Left ventricle myocardium inferior (tissue), 1 donor: ENCODE results near the gene PPIA. TPM values are rescaled to one million over a fixed set of nuclear protein-coding genes. Genes with fewer than 3 reads are reported as not detected.
"Not testable (repeated sequence)": the region's sequence is repeated elsewhere in the genome, so short reads cannot be mapped to it uniquely, and the experiment has no call there.

Source experiments
- DNase-seq: peaks from one replicate; pipeline ENCODE4 v3.0.0-alpha.2; 2020
- H3K27ac ChIP-seq: fragments of 200-600 bp; replicated peaks from 2 replicates; pipeline ENCODE4 v1.8.0; 2021
- H3K27me3 ChIP-seq: fragments of 200-600 bp; 2 replicates; pipeline ENCODE4 v1.8.0; 2021; ENCODE audit warnings: low read depth
- H3K36me3 ChIP-seq: fragments of 200-600 bp; 2 replicates; pipeline ENCODE4 v1.8.0; 2021
- H3K4me1 ChIP-seq: fragments of 200-600 bp; 2 replicates; pipeline ENCODE4 v1.8.0; 2021
- H3K4me3 ChIP-seq: fragments of 200-600 bp; 2 replicates; pipeline ENCODE4 v1.8.0; 2021; ENCODE audit warnings: mild to moderate bottlenecking, moderate library complexity
- H3K9me3 ChIP-seq: fragments of 200-600 bp; replicated peaks from 2 replicates; pipeline ENCODE4 v1.8.0; 2021
- intact Hi-C: fragments of 100-400 bp; cut with micrococcal nuclease; formaldehyde crosslinking; loops from one replicate; pipeline ENCODE4 v1.11.0; 2022
- total RNA-seq: library from RNA; stranded (reverse); fragmentation: NEBNext Ultra II Directional; extraction: Animal tissue kit (Norgen Biotek cat#: 25700); gene quantifications from one replicate; pipeline ENCODE4 v1.2.1, GENCODE V29; 2021
- TF ChIP-seq, protein P1 (sequence below): fragments of 200-600 bp; IDR thresholded peaks from 2 replicates; pipeline ENCODE4 v1.8.0; 2021; ENCODE audit warnings: antibody characterized with exemption, mild to moderate bottlenecking, borderline replicate concordance
- donor health status: DM: no; HTN: yes; CAD: no; lungs with severe emphysema.

The PPIA gene
- total RNA-seq, 1 donor from 2014 or later, result 470 TPM

DNA sequence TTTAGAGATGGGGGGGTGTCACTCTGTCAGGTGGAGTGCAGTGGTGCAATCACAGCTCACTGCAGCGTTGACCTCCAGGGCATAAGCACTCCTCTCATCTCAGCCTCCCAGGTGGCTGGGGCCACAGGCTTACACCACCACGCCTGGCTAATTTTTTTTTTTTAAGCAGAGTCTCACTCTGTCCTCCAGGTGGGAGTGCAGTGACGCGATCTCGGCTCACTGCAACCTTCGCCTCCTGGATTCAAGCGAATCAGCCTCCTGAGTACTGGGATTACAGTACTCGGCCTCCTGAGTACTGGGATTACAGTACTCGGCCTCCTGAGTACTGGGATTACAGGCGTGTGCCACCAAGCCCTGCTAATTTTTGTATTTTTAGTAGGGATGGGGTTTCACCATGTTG is 23.6 kb upstream of the PPIA start:
- Histone ChIP-seq H3K27me3 (no peaks in the 10 kb centered on the region), H3K36me3 (no peaks in the 10 kb centered on the region), H3K4me1 (peaks cover 31% of the 10 kb centered on the region), H3K9me3 (no peaks in the 10 kb centered on the region), H3K27ac (no peak overlapping the region), H3K4me3 (no peak overlapping the region)
- intact Hi-C loops, result no loop called here
- TF ChIP-seq, protein P1, sequence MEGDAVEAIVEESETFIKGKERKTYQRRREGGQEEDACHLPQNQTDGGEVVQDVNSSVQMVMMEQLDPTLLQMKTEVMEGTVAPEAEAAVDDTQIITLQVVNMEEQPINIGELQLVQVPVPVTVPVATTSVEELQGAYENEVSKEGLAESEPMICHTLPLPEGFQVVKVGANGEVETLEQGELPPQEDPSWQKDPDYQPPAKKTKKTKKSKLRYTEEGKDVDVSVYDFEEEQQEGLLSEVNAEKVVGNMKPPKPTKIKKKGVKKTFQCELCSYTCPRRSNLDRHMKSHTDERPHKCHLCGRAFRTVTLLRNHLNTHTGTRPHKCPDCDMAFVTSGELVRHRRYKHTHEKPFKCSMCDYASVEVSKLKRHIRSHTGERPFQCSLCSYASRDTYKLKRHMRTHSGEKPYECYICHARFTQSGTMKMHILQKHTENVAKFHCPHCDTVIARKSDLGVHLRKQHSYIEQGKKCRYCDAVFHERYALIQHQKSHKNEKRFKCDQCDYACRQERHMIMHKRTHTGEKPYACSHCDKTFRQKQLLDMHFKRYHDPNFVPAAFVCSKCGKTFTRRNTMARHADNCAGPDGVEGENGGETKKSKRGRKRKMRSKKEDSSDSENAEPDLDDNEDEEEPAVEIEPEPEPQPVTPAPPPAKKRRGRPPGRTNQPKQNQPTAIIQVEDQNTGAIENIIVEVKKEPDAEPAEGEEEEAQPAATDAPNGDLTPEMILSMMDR, result no peak
- no peak for DNase-seq

DNA sequence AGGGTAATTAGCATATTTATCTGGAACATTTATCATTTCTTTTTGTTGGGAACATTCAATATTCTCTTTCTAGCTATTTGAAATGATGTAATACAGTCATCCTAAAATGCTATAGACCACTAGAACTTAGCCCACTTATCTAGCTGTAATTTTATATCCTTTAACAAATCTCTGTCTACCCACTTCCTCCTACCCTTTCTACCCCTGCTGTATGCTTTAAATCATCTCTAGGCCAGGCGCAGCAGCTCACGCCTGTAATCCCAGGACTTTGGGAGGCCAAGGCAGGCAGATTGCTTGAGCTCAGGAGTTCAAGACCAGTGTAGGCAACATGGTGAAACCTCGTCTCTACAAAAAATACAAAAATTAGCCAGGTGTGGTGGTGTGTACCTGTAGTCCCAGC is 22.0 kb upstream of the PPIA start:
- H3K36me3 ChIP-seq, DNase-seq, intact Hi-C loops, H3K27ac ChIP-seq, H3K27me3 ChIP-seq, H3K9me3 ChIP-seq, H3K4me3 ChIP-seq: not testable (repeated sequence)
- H3K4me1 ChIP-seq, result peaks cover 15% of the 10 kb centered on the region

DNA sequence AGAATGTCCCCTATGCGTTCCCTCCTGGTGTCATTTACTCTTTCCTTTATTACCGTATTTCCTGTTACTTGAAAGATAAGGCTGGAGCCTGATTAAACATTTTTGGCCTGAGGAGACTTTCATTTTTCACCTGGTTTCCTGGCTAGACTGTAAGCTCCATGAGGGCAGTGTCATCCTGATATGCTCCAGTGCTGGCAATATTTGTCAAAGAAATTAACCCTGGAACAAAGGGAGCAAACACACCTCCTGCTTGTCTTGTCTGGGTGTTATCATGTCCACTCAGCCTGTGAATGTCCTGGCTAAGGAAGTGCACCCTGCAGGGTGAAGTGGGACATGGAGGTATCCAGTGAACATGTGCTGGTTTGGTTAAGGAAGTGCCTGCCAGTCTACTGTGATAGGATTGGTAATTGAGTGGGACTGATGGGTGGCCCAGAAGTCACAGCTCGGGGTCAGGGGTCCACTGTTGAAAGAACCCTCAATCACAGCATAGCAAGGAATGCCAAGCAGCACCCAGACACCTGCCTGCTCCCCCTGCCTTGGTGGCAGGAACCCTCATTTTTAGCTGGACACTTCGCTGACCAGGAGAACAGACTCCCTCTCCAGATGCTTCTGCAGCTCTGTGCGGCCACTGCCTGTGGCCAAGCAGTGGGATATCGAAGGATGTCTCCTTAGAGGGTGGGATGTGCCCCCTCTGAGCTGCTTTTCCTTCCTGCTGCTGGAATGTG is 20.9 kb upstream of the PPIA start:
- TF ChIP-seq, protein P1, result no peak
- H3K36me3 ChIP-seq, result no peaks in the 10 kb centered on the region
- H3K4me1 ChIP-seq, result peaks cover 5% of the 10 kb centered on the region
- DNase-seq, result no peak
- no peaks in the 10 kb centered on the region for H3K9me3 ChIP-seq
- no peak overlapping the region for H3K27ac ChIP-seq
- no peaks in the 10 kb centered on the region for H3K27me3 ChIP-seq
- intact Hi-C loops, result no loop called here
- no peak overlapping the region for H3K4me3 ChIP-seq

DNA sequence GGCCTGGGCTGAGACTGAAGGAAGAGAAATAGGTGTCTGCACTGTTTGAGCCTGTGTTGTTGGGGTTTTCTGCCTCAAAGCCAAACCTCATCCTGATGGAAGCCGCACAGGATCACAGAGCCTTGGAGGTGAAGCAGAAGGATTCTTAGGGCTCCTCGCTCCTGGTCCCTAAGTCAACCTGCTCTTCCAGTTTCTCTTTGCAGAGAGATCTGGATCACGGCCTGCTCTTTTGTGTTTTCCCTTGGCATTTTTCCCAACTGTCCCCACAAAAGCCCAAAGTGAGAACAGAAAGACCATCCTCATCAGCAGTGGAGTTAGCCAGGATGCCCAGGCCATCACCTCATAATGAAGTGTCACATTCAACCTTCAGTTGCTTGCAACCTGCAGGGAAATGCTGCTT is 20.3 kb upstream of the PPIA start:
- no peak for DNase-seq
- Histone ChIP-seq H3K27me3 (no peaks in the 10 kb centered on the region), H3K9me3 (no peaks in the 10 kb centered on the region), H3K36me3 (no peaks in the 10 kb centered on the region), H3K27ac (no peak overlapping the region), H3K4me1 (no peaks in the 10 kb centered on the region), H3K4me3 (no peak overlapping the region)
- TF ChIP-seq, protein P1, result no peak
- intact Hi-C loops, result no loop called here

DNA sequence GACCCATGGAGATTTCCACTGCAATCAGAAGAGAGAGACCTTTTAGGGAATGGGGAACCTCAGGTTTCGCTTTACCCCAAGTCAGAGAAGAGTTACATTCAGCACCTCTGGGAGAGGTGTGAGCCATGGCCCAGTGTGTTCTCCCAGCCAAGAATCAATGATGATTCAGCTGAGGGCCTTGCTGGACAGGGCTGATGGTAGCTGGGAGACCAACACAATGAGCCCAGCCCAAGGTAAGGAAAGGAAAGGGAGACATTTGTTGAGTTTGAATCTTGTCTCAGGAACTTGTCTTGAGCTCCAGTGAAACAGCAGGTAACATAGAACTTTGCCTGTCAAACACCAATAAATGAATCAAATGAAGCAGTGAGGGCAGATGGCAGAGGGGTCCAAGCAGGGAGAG is 14.0 kb upstream of the PPIA start:
- DNase-seq, result no peak

DNA sequence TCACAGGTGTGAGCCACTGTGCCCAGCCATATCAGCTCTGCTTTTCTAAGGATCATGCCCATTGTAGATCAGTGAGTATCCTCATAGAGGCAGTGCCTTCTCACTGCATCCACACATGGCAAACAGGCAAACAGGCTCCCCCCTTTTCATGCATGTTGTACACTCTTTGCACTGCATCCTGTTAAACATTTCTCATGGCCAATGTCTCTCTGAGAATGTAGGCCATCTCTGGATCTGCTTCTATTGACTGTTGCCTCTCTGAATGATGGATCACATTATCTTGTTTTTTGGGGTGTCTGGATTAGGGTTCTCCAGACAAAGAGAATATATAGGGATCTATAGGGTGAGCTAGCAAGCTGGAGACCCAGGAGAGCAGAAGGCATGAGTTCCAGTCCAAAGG is 13.1 kb upstream of the PPIA start:
- Histone ChIP-seq H3K4me1 (no peaks in the 10 kb centered on the region), H3K27me3 (no peaks in the 10 kb centered on the region), H3K4me3 (no peak overlapping the region), H3K27ac (no peak overlapping the region), H3K36me3 (no peaks in the 10 kb centered on the region), H3K9me3 (peaks cover 14% of the 10 kb centered on the region)
- intact Hi-C loops, result no loop called here
- DNase-seq, result no peak
- TF ChIP-seq, protein P1, result no peak

More for the DNA sequence above, 14.0 kb upstream of the PPIA start:
- H3K4me3 ChIP-seq, result no peak overlapping the region
- peaks cover 14% of the 10 kb centered on the region for H3K9me3 ChIP-seq
- no peaks in the 10 kb centered on the region for H3K4me1 ChIP-seq
- H3K36me3 ChIP-seq, result no peaks in the 10 kb centered on the region
- intact Hi-C loops, result no loop called here
- TF ChIP-seq, protein P1, result no peak
- H3K27ac ChIP-seq, result no peak overlapping the region
- no peaks in the 10 kb centered on the region for H3K27me3 ChIP-seq
